ENCODE data around the gene UPK3A.
"Not testable (repeated sequence)": the region's sequence is repeated elsewhere in the genome, so short reads cannot be mapped to it uniquely, and the experiment has no call there.

Gene UPK3A

GRCh38 chr22:45246060-45246985 is 38.4 kb upstream of the UPK3A start:
- no peak for DNase-seq (ENCODE audit: low read depth)
- TF ChIP-seq CTCF (IDR thresholded peaks at IDR 0.05; ENCODE audit: insufficient read depth, low read depth, low read length, missing control alignments): no peak
- peak overlapping the region; percentile 6; the same call in 1 of the 2 replicates for H3K4me3 ChIP-seq (ENCODE audit: low read depth, low read length)

DNA sequence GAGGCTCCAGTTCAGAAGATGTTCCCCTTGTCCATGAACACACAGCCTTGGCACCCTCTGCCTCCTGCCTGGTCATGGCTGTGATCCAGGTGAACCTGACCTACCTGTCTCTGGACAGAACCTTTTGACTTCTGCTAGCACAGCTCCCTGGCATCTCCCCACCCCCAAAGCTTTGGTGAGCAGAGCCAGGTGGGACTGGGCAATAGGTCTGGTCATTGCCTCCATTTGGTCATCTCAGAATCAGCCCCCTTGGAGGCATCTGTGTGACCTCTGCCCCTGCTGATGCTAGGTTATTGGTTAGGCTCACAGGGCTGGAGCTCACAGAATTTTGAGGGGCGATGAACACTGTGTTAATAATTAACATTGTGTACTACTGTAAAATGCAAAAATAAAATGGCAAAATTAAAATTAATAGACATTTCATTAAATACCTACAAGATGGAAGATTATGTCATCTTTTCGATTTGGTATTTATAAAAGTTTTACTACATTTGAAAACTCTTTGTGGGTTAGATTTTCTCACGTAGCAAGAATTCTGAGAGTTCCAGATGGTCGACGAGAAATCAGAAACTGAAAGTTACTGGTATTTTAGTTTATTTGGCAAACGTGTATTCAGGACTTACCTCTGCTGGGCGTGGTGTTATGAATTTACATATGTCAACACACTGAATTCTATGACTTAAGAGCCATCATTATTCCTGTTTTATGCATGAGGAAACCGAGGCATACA is 35.8 kb upstream of the UPK3A start:
- DNase-seq (ENCODE audit: low read depth): peak; percentile 87
- H3K4me3 ChIP-seq (ENCODE audit: low read depth, low read length): peak overlapping the region; percentile 36
- TF ChIP-seq CTCF (IDR thresholded peaks at IDR 0.05; ENCODE audit: insufficient read depth, low read depth, low read length, missing control alignments): no peak

DNA sequence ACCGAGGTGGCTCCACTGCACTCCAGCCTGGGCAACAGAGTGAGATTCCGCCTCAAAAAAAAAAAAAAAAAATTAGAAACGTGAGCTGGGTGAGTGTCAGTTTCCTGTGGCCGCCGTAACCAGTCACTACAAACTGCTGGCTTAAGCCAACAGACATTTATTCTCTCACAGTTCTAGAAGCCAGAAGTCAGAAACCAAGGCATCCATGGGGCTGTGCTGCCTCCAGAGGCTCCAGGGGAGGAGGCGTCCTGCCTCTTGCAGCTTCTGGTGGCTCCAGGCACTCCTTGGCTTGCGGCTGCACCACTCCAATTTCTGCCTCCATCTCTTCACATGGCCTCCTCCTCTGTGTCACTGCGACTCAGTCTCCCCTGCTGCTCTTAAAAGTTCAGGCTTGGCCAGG is 32.9 kb upstream of the UPK3A start:
- H3K4me3 ChIP-seq (ENCODE audit: low read depth, low read length): no peak overlapping the region
- DNase-seq (ENCODE audit: low read depth): no peak
- no peak for TF ChIP-seq CTCF (IDR thresholded peaks at IDR 0.05; ENCODE audit: insufficient read depth, low read depth, low read length, missing control alignments)

- no peak for TF ChIP-seq CTCF (IDR thresholded peaks at IDR 0.05; ENCODE audit: insufficient read depth, low read depth, low read length, missing control alignments)
- no peak overlapping the region for H3K4me3 ChIP-seq (ENCODE audit: low read depth, low read length)
- no peak for DNase-seq (ENCODE audit: low read depth)
Measured at GRCh38 chr22:45253039-45253641, 31.6 kb upstream of the UPK3A start.

- TF ChIP-seq CTCF (IDR thresholded peaks at IDR 0.05; ENCODE audit: insufficient read depth, low read depth, low read length, missing control alignments): no peak
- peak overlapping the region; percentile 22 for H3K4me3 ChIP-seq (ENCODE audit: low read depth, low read length)
- peak; percentile 55 for DNase-seq (ENCODE audit: low read depth)
Measured at GRCh38 chr22:45254388-45254787, 30.4 kb upstream of the UPK3A start.

GRCh38 chr22:45254789-45255278 is 29.9 kb upstream of the UPK3A start:
- DNase-seq (ENCODE audit: low read depth): peak; percentile 79
- peak overlapping the region; percentile 22 for H3K4me3 ChIP-seq (ENCODE audit: low read depth, low read length)
- TF ChIP-seq CTCF (IDR thresholded peaks at IDR 0.05; ENCODE audit: insufficient read depth, low read depth, low read length, missing control alignments): no peak

DNA sequence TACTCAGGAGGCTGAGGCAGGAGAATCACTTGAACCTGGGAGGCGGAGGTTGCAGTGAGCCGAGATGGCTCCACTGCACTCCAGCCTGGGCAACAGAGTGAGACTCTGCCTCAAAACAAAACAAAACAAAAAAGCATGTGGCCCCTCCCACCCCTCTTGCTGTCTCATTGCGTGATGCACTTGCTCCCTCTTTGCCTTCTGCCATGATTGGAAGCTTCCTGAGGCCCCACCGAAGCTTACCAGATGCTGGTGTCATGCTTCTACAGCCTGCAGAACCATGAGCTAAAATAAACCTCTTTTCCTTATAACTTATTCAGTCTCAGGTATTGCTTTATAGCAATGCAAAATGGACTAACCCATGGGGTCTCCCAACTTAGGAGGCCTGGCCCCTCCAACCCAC is 26.8 kb upstream of the UPK3A start:
- H3K4me3 ChIP-seq (ENCODE audit: low read depth, low read length); DNase-seq (ENCODE audit: low read depth): not testable (repeated sequence)

Data from GM12865 (cell line).